ENCODE data around the gene COL19A1. TPM values are rescaled to one million over a fixed set of nuclear protein-coding genes. Genes with fewer than 3 reads are reported as not detected.

Gene COL19A1
- total and polyA plus RNA-seq, 2 experiments from 2014 or later, result not detected

DNA sequence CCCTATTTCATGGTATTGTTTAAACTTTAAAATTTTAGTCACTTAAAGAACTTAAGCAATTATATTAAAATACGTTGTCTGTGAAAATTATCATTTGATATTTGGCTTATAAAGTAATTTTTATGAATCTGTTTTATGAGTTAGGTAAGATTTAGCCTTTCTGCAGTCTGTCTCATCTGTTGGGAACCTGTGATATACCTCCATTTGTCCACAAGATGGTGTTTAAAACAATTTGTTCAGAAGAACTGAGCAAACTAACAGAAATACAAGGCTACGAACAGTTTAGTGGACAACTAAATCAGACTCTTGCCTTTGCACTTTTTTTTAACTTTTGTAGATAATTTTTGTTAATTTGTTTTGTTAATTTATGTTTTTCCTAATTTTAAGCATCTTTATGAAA lies 344.1 kb downstream of the COL19A1 start:
- Histone ChIP-seq H3K27me3 (ENCODE audit: insufficient read depth) (no peaks in the 10 kb centered on the region), H3K27ac (ENCODE audit: low read depth) (no peak overlapping the region), H2AFZ (no peak overlapping the region), H3K4me1 (ENCODE audit: insufficient read depth) (no peaks in the 10 kb centered on the region), H3K79me2 (replicated peaks; ENCODE audit: insufficient read depth) (no peaks in the 10 kb centered on the region), H3K4me3 (no peak overlapping the region), H3F3A (replicated peaks; ENCODE audit: low read depth) (no peaks in the 10 kb centered on the region), H4K20me1 (replicated peaks; ENCODE audit: insufficient read depth) (no peaks in the 10 kb centered on the region), H3K36me3 (ENCODE audit: insufficient read depth) (no peaks in the 10 kb centered on the region), H3K4me2 (no peak overlapping the region), H3K9me2 (ENCODE audit: insufficient read depth) (no peaks in the 10 kb centered on the region)
- H3K27me3 Mint-ChIP-seq (ENCODE audit: insufficient read depth, low read depth, poor library complexity), result no peaks in the 10 kb centered on the region
- TF ChIP-seq, protein P1, sequence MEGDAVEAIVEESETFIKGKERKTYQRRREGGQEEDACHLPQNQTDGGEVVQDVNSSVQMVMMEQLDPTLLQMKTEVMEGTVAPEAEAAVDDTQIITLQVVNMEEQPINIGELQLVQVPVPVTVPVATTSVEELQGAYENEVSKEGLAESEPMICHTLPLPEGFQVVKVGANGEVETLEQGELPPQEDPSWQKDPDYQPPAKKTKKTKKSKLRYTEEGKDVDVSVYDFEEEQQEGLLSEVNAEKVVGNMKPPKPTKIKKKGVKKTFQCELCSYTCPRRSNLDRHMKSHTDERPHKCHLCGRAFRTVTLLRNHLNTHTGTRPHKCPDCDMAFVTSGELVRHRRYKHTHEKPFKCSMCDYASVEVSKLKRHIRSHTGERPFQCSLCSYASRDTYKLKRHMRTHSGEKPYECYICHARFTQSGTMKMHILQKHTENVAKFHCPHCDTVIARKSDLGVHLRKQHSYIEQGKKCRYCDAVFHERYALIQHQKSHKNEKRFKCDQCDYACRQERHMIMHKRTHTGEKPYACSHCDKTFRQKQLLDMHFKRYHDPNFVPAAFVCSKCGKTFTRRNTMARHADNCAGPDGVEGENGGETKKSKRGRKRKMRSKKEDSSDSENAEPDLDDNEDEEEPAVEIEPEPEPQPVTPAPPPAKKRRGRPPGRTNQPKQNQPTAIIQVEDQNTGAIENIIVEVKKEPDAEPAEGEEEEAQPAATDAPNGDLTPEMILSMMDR (conservative IDR thresholded peaks at IDR 0.05; ENCODE audit: low read depth in 2 of 2), result peak in 1 of 2 experiments; percentile 50; a peak in 3 of 4 replicates
- TF ChIP-seq POLR2AphosphoS5 (IDR thresholded peaks at IDR 0.05; ENCODE audit: low read depth), result no peak
- H3K4me3 Mint-ChIP-seq, result no peak overlapping the region
- DNase-seq (ENCODE audit: low spot score) (peak; percentile 22), ATAC-seq (no peak)
- H3K4me1 Mint-ChIP-seq, result no peaks in the 10 kb centered on the region
- H3K9me3 Mint-ChIP-seq, result no peaks in the 10 kb centered on the region
- no peak overlapping the region for H3K27ac Mint-ChIP-seq
- no peaks in the 10 kb centered on the region for H3K36me3 Mint-ChIP-seq (ENCODE audit: low read depth)

DNA sequence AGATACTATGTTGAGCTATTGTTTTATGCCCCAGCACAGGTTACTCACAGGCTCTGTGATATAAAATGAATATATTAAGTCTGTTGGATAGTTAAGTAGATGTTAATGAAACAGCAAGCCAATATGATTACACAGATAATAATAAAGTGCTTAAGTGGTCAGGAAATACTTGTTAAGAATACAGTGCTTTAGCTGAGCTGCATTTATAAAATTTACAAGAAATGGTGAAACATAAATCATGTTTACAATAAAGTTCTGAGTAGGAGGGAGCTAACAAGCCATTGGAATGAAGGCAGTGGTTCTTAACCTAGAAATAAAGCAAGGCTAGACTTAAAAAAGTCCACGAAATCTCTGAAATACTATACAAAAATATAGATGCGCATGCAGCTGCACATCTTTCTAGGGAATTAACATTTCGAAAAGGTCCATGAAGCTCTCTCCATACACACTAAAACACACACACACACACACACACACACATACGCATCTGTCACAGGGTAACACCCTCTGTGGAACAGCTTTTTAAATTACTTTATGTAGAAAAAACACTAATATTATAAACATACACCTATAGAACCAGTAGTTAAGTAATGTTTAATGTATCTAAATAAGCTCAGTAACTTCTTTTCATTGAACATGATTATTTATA lies 349.2 kb downstream of the COL19A1 start:
- Histone ChIP-seq H4K20me1 (replicated peaks; ENCODE audit: insufficient read depth) (no peaks in the 10 kb centered on the region), H3K79me2 (replicated peaks; ENCODE audit: insufficient read depth) (no peaks in the 10 kb centered on the region), H3K27ac (ENCODE audit: low read depth) (no peak overlapping the region), H3K27me3 (ENCODE audit: insufficient read depth) (no peaks in the 10 kb centered on the region), H3K4me1 (ENCODE audit: insufficient read depth) (no peaks in the 10 kb centered on the region), H3K4me2 (no peak overlapping the region), H3K36me3 (ENCODE audit: insufficient read depth) (no peaks in the 10 kb centered on the region), H3F3A (replicated peaks; ENCODE audit: low read depth) (no peaks in the 10 kb centered on the region), H3K4me3 (no peak overlapping the region), H3K9me2 (ENCODE audit: insufficient read depth) (no peaks in the 10 kb centered on the region), H2AFZ (no peak overlapping the region)
- H3K4me1 Mint-ChIP-seq, result no peaks in the 10 kb centered on the region
- H3K9me3 Mint-ChIP-seq, result no peaks in the 10 kb centered on the region
- H3K27ac Mint-ChIP-seq, result no peak overlapping the region
- DNase-seq (ENCODE audit: low spot score) (no peak), ATAC-seq (no peak)
- no peaks in the 10 kb centered on the region for H3K36me3 Mint-ChIP-seq (ENCODE audit: low read depth)
- no peak overlapping the region for H3K4me3 Mint-ChIP-seq
- no peaks in the 10 kb centered on the region for H3K27me3 Mint-ChIP-seq (ENCODE audit: insufficient read depth, low read depth, poor library complexity)
- TF ChIP-seq EZH2phosphoT487 (IDR thresholded peaks at IDR 0.05; ENCODE audit: unreplicated experiment) (no peak), NANOG (IDR thresholded peaks at IDR 0.05; ENCODE audit: borderline replicate concordance) (no peak), POLR2AphosphoS5 (IDR thresholded peaks at IDR 0.05; ENCODE audit: low read depth) (no peak), ZNF114 (CRISPR knock-in tag; IDR thresholded peaks at IDR 0.05) (no peak), JUNB (IDR thresholded peaks at IDR 0.05; ENCODE audit: unreplicated experiment) (no peak), STAT1 (IDR thresholded peaks at IDR 0.05; ENCODE audit: unreplicated experiment) (no peak), CREB1 (CRISPR knock-in tag; IDR thresholded peaks at IDR 0.05; ENCODE audit: low read depth) (no peak), ZNF331 (CRISPR knock-in tag; IDR thresholded peaks at IDR 0.05; ENCODE audit: low read depth) (no peak), EZH2 (IDR thresholded peaks at IDR 0.05; ENCODE audit: low read depth, unreplicated experiment) (no peak)
- TF ChIP-seq, protein P2, sequence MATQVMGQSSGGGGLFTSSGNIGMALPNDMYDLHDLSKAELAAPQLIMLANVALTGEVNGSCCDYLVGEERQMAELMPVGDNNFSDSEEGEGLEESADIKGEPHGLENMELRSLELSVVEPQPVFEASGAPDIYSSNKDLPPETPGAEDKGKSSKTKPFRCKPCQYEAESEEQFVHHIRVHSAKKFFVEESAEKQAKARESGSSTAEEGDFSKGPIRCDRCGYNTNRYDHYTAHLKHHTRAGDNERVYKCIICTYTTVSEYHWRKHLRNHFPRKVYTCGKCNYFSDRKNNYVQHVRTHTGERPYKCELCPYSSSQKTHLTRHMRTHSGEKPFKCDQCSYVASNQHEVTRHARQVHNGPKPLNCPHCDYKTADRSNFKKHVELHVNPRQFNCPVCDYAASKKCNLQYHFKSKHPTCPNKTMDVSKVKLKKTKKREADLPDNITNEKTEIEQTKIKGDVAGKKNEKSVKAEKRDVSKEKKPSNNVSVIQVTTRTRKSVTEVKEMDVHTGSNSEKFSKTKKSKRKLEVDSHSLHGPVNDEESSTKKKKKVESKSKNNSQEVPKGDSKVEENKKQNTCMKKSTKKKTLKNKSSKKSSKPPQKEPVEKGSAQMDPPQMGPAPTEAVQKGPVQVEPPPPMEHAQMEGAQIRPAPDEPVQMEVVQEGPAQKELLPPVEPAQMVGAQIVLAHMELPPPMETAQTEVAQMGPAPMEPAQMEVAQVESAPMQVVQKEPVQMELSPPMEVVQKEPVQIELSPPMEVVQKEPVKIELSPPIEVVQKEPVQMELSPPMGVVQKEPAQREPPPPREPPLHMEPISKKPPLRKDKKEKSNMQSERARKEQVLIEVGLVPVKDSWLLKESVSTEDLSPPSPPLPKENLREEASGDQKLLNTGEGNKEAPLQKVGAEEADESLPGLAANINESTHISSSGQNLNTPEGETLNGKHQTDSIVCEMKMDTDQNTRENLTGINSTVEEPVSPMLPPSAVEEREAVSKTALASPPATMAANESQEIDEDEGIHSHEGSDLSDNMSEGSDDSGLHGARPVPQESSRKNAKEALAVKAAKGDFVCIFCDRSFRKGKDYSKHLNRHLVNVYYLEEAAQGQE (IDR thresholded peaks at IDR 0.05; ENCODE audit: unreplicated experiment), result no peak
- TF ChIP-seq, protein P1 (conservative IDR thresholded peaks at IDR 0.05; ENCODE audit: low read depth in 2 of 2), result no peak

Data from GM23338 (cell line).